ENCODE measurements around the gene ST6GALNAC1. TPM values are rescaled to one million over a fixed set of nuclear protein-coding genes. Genes with fewer than 3 reads are reported as not detected.

ST6GALNAC1 gene
- total RNA-seq, 4 donors from 2014 or later = 121 to 281 (median 182) TPM

DNA sequence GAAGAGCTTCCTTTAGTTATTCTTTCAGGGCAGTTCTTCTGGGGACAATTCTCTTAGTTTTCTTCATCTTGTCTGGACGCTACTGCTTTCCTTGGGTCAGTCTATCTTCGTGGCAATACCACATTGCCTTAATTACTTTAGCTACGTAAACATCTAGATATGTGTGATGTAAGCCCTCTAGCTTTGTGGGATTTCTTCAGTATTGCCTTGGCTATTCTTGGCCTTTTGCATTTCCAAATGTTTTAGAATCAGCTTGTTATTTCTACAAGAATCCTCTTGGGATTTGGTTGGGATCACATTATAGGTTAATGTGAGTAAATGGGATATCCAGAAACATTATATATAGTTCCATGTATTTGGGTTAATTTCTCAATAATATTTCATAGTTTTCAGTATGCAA, 48.9 kb downstream of the ST6GALNAC1 start:
- Histone ChIP-seq H3K4me3 (no peak overlapping the region), H3K36me3 (no peaks in the 10 kb centered on the region), H3K9me3 (no peaks in the 10 kb centered on the region), H3K27ac (no peak overlapping the region), H3K4me1 (peaks cover 0 to 9% (median 4%) of the 10 kb centered on the region in 4 donors), H3K27me3 (peaks cover 4% of the 10 kb centered on the region)
- in situ Hi-C loops (cut with MboI; ENCODE audit: low pct_ligation_motif_present in 1 of 4, low pct_unique_long_range_greater_than_20kb in 1 of 4, low sequenced_read_pairs in 3 of 4) = no loop called here
- DNase-seq = no peak
- WGBS, 2 donors (ENCODE audit: low coverage in 1 of 2) = 77 to 88% methylated on average over 3 of the region's 3 CpGs
- intact Hi-C loops (cut with DNase I; ENCODE audit: low total_unique reads) = no loop called here
- TF ChIP-seq POLR2A (IDR thresholded peaks at IDR 0.05) (no peak), POLR2AphosphoS5 (IDR thresholded peaks at IDR 0.05) (no peak), EP300 (IDR thresholded peaks at IDR 0.05; ENCODE audit: low read depth) (no peak)
- TF ChIP-seq, protein P1, sequence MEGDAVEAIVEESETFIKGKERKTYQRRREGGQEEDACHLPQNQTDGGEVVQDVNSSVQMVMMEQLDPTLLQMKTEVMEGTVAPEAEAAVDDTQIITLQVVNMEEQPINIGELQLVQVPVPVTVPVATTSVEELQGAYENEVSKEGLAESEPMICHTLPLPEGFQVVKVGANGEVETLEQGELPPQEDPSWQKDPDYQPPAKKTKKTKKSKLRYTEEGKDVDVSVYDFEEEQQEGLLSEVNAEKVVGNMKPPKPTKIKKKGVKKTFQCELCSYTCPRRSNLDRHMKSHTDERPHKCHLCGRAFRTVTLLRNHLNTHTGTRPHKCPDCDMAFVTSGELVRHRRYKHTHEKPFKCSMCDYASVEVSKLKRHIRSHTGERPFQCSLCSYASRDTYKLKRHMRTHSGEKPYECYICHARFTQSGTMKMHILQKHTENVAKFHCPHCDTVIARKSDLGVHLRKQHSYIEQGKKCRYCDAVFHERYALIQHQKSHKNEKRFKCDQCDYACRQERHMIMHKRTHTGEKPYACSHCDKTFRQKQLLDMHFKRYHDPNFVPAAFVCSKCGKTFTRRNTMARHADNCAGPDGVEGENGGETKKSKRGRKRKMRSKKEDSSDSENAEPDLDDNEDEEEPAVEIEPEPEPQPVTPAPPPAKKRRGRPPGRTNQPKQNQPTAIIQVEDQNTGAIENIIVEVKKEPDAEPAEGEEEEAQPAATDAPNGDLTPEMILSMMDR (IDR thresholded peaks at IDR 0.05) = no peak

DNA sequence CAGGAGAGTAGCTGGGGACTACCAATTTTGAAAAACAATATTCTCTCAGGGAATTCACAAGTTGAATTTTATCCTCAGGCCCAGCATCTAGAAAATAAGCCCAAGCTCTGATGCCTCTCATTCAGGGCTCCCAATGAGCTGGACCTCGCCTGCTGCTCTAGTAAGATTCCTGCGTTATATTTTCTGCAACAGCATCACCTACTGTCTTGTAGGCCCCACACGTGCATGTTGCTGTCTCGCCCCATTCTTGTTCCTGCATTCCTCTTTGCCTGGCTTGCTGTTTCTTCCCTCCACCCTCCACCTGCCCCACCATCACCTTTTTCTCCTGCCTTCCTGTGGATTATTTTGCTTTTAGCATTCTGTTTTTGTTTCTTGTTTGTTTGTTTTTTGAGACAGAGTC, 49.6 kb downstream of the ST6GALNAC1 start:
- intact Hi-C loops (cut with DNase I; ENCODE audit: low total_unique reads) (no loop called here), in situ Hi-C loops (cut with MboI; ENCODE audit: low pct_ligation_motif_present in 1 of 4, low pct_unique_long_range_greater_than_20kb in 1 of 4, low sequenced_read_pairs in 3 of 4) (no loop called here)
- H3K36me3 ChIP-seq = no peaks in the 10 kb centered on the region
- no peak overlapping the region for H3K27ac ChIP-seq
- H3K4me3 ChIP-seq = no peak overlapping the region
- WGBS, 2 donors (ENCODE audit: low coverage in 1 of 2) = 76 to 78% methylated on average over 3 to 4 of the region's 4 CpGs
- no peak for DNase-seq
- H3K4me1 ChIP-seq = peaks cover 0 to 9% (median 4%) of the 10 kb centered on the region in 4 donors
- no peaks in the 10 kb centered on the region for H3K9me3 ChIP-seq
- peaks cover 9% of the 10 kb centered on the region for H3K27me3 ChIP-seq
- TF ChIP-seq EP300 (IDR thresholded peaks at IDR 0.05; ENCODE audit: low read depth) (no peak), POLR2AphosphoS5 (IDR thresholded peaks at IDR 0.05) (no peak), POLR2A (IDR thresholded peaks at IDR 0.05) (no peak)
- TF ChIP-seq, protein P1 (IDR thresholded peaks at IDR 0.05) = no peak

DNA sequence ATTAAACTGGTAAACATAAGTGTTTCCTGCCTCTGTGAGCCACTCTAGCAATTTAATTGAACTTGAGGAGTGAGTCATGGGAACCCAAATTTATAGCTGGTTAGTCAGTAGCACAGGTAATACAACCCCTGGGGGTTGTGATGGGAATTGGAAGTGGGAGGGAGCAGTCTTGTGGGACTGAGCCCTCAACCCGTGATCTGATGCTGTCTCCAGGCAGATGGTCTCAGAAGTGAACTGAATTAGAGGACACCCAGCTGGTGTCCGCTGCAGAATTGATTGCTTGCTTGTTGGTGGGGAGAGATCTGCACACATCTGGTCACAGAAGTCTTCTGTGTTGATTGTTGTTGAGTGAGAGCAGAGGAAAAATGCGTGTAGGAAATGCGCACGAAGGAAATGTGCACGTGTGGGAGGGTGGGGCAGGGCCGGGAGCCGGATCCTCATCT, 50.2 kb downstream of the ST6GALNAC1 start:
- DNase-seq = no peak
- Histone ChIP-seq H3K27ac (no peak overlapping the region), H3K4me3 (no peak overlapping the region), H3K27me3 (peaks cover 13% of the 10 kb centered on the region), H3K36me3 (no peaks in the 10 kb centered on the region), H3K4me1 (peaks cover 0 to 9% (median 4%) of the 10 kb centered on the region in 4 donors), H3K9me3 (no peaks in the 10 kb centered on the region)
- in situ Hi-C loops (cut with MboI; ENCODE audit: low pct_ligation_motif_present in 1 of 4, low pct_unique_long_range_greater_than_20kb in 1 of 4, low sequenced_read_pairs in 3 of 4) (no loop called here), intact Hi-C loops (cut with DNase I; ENCODE audit: low total_unique reads) (no loop called here)
- TF ChIP-seq, protein P1 (IDR thresholded peaks at IDR 0.05) = no peak
- TF ChIP-seq EP300 (IDR thresholded peaks at IDR 0.05; ENCODE audit: low read depth) (no peak), POLR2AphosphoS5 (IDR thresholded peaks at IDR 0.05) (no peak), POLR2A (IDR thresholded peaks at IDR 0.05) (no peak)
- WGBS, 2 donors (ENCODE audit: low coverage in 1 of 2) = 40 to 77% methylated on average over 2 to 8 of the region's 8 CpGs

DNA sequence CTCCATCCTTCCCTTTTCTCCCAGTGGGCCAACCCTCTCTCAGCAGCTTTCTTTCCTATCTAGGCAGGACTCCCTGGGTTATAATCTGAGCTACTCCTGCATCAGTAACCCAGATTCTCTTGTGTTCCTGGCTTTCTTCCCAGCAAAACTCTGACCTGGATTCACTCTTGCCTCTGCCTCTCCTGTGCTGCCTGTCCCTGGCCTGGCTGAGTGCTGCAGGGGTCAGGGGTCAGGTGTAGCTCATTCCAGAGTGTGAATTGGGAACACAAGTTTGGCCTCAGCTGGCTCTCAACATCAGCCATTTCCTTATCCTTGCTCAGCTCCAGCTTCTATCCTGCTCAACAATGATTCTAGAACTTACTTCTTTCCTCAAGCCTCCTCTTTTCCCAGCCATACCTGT, 55.4 kb downstream of the ST6GALNAC1 start:
- in situ Hi-C loops (cut with MboI; ENCODE audit: low pct_ligation_motif_present in 1 of 4, low pct_unique_long_range_greater_than_20kb in 1 of 4, low sequenced_read_pairs in 3 of 4) (no loop called here), intact Hi-C loops (cut with DNase I; ENCODE audit: low total_unique reads) (no loop called here)
- Histone ChIP-seq H3K27me3 (peaks cover 57% of the 10 kb centered on the region), H3K27ac (no peak overlapping the region), H3K4me3 (no peak overlapping the region), H3K9me3 (no peaks in the 10 kb centered on the region), H3K36me3 (no peaks in the 10 kb centered on the region), H3K4me1 (peaks cover 3 to 20% (median 18%) of the 10 kb centered on the region in 4 donors)
- no peak for TF ChIP-seq EP300 (IDR thresholded peaks at IDR 0.05; ENCODE audit: low read depth)
- TF ChIP-seq, protein P1 (IDR thresholded peaks at IDR 0.05) = no peak
- TF ChIP-seq POLR2AphosphoS5 (IDR thresholded peaks at IDR 0.05) = no peak
- TF ChIP-seq POLR2A (IDR thresholded peaks at IDR 0.05) = no peak
- no peak for DNase-seq

Measured in transverse colon (tissue), 4 donors.